PC-3 (cell line): ENCODE data around the gene NCOA7.

Experiments
- EZH2phosphoT487 ChIP-seq: fragments of 300-600 bp; sonication (generic); IDR thresholded peaks from 2 replicates; pipeline ENCODE4 v1.6.1; 2018; ENCODE audit warnings: mild to moderate bottlenecking, antibody characterized with exemption, low read length, borderline replicate concordance
- TF ChIP-seq, protein P1 (sequence below): fragments of 300-600 bp; sonication (generic); conservative IDR thresholded peaks from 2 replicates; pipeline ENCODE4 v1.5.1; 2017; ENCODE audit warnings: antibody characterized with exemption, low read depth, mild to moderate bottlenecking, low read length

DNA sequence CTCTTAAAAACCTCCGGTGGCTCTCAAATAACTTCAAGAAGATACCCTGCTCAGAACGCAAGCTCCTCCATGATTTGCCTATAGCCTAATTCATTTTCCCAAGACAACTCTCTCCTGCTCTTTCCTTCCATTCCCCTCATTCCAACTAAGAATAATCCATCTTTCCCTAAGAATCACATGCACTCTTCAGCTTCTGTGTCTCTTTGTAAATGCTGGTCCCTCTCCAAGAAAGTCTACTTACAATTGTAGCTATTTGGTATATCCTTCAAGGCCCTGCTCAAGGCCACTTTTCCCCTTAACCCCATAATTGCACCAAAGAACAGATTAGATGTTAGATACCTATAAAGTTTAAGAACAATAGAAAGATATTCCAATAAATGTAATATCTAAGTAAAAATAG, 48.7 kb upstream of the NCOA7 start:
- TF ChIP-seq EZH2phosphoT487: no peak
- TF ChIP-seq, protein P1, sequence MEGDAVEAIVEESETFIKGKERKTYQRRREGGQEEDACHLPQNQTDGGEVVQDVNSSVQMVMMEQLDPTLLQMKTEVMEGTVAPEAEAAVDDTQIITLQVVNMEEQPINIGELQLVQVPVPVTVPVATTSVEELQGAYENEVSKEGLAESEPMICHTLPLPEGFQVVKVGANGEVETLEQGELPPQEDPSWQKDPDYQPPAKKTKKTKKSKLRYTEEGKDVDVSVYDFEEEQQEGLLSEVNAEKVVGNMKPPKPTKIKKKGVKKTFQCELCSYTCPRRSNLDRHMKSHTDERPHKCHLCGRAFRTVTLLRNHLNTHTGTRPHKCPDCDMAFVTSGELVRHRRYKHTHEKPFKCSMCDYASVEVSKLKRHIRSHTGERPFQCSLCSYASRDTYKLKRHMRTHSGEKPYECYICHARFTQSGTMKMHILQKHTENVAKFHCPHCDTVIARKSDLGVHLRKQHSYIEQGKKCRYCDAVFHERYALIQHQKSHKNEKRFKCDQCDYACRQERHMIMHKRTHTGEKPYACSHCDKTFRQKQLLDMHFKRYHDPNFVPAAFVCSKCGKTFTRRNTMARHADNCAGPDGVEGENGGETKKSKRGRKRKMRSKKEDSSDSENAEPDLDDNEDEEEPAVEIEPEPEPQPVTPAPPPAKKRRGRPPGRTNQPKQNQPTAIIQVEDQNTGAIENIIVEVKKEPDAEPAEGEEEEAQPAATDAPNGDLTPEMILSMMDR: no peak
